ENCODE measurements around the gene POLD1. TPM values are rescaled to one million over a fixed set of nuclear protein-coding genes. Genes with fewer than 3 reads are reported as not detected.

POLD1 gene
- total RNA-seq, 1 experiment from 2014 or later: 31.9 TPM

DNA sequence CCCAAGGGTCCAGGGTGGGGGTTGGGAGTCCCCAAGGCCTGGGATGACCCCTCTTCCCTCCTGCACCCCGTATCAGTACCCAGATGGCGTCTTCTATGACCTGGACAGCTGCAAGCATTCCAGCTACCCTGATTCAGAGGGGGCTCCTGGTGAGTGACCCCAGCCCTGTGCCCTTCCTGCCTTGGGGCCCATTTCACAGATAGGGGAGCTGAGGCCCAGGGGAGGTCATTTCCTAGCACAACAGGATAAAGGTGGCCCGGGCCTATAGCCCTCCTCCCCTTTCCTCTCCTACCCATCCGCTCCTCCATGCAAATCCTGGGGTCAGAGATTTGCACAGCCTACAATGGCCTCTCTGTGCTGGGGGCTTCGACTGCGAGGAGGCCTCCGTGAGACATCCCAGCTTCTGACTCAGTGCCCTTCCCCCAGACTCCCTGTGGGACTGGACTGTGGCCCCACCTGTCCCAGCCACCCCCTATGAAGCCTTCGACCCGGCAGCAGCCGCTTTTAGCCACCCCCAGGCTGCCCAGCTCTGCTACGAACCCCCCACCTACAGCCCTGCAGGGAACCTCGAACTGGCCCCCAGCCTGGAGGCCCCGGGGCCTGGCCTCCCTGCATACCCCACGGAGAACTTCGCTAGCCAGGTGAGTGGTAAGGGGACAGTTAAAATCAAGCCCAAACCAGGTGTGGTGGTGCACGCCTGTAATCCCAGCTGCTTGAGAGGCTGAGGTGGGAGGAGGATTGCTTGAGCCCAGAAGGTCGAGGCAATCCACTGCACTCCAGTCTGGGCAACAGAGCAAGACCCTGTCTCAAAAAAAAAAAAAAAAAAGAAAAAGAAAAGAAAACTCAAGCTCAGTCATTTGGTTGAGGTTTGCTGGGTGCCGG, 38.5 kb downstream of the POLD1 start:
- Mint-ChIP-seq H3K27ac (ENCODE audit: low read depth, unreplicated experiment) (no peak overlapping the region), H3K9me3 (ENCODE audit: unreplicated experiment) (no peaks in the 10 kb centered on the region), H3K4me1 (ENCODE audit: insufficient read depth, unreplicated experiment) (no peaks in the 10 kb centered on the region), H3K27me3 (ENCODE audit: insufficient read depth, unreplicated experiment) (peaks cover 15% of the 10 kb centered on the region), H3K36me3 (ENCODE audit: insufficient read depth, unreplicated experiment) (no peaks in the 10 kb centered on the region), H3K4me3 (ENCODE audit: unreplicated experiment) (no peak overlapping the region)
- ChIA-PET POLR2A (no interaction called here), CTCF (interaction anchor here (0.7 kb wide), 1 partner anchor 55 kb away, joined by 4 read pairs; no protein-coding TSS in a partner anchor)
- no peak for DNase-seq (ENCODE audit: unreplicated experiment)
- BruUV-seq (replicated peaks): no TSS peak
- intact Hi-C loops (cut with micrococcal nuclease): no loop called here
- TF ChIP-seq, protein P1, sequence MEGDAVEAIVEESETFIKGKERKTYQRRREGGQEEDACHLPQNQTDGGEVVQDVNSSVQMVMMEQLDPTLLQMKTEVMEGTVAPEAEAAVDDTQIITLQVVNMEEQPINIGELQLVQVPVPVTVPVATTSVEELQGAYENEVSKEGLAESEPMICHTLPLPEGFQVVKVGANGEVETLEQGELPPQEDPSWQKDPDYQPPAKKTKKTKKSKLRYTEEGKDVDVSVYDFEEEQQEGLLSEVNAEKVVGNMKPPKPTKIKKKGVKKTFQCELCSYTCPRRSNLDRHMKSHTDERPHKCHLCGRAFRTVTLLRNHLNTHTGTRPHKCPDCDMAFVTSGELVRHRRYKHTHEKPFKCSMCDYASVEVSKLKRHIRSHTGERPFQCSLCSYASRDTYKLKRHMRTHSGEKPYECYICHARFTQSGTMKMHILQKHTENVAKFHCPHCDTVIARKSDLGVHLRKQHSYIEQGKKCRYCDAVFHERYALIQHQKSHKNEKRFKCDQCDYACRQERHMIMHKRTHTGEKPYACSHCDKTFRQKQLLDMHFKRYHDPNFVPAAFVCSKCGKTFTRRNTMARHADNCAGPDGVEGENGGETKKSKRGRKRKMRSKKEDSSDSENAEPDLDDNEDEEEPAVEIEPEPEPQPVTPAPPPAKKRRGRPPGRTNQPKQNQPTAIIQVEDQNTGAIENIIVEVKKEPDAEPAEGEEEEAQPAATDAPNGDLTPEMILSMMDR (IDR thresholded peaks at IDR 0.05; ENCODE audit: unreplicated experiment): no peak

DNA sequence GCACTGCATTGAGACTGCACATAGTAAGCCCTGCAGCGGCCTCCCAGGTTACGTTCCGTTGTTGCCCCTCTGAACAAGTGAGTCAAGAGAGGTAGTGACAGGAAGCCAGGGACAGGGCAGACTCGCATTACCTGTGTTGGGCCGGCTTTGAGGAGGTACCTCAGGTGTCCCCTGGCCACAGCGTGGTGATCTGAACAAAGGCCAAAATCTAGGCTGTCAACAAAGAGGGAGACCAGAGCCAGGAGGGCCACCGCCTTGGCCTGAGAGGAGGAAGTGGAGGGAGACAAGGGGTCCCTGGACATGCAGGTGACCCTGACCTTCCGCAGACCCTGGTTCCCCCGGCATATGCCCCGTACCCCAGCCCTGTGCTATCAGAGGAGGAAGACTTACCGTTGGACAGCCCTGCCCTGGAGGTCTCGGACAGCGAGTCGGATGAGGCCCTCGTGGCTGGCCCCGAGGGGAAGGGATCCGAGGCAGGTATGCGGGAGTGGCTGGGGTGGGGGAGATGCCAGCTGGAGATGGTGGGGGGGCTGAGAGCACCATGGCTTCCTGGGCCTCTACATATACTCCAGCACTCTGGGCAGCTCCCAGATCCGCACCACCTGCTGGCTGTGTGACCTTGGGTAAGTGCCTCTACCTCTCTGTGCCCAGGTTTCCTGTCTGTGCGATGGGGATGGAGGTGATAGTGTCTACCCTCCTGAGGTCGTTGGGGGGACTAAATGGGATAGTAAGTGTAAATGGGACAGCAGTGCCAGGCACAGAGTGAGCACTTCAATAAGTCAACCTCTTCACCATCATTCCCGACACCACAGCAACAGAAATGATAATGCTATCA, 39.3 kb downstream of the POLD1 start:
- no peaks in the 10 kb centered on the region for H3K4me1 Mint-ChIP-seq (ENCODE audit: insufficient read depth, unreplicated experiment)
- H3K9me3 Mint-ChIP-seq (ENCODE audit: unreplicated experiment): no peaks in the 10 kb centered on the region
- DNase-seq (ENCODE audit: unreplicated experiment): no peak
- ChIA-PET CTCF (interaction anchor here (0.7 kb wide), 1 partner anchor 54 kb away, joined by 4 read pairs; no protein-coding TSS in a partner anchor), POLR2A (no interaction called here)
- H3K4me3 Mint-ChIP-seq (ENCODE audit: unreplicated experiment): no peak overlapping the region
- peaks cover 15% of the 10 kb centered on the region for H3K27me3 Mint-ChIP-seq (ENCODE audit: insufficient read depth, unreplicated experiment)
- no peaks in the 10 kb centered on the region for H3K36me3 Mint-ChIP-seq (ENCODE audit: insufficient read depth, unreplicated experiment)
- no TSS peak for BruUV-seq (replicated peaks)
- H3K27ac Mint-ChIP-seq (ENCODE audit: low read depth, unreplicated experiment): no peak overlapping the region
- TF ChIP-seq, protein P1 (IDR thresholded peaks at IDR 0.05; ENCODE audit: unreplicated experiment): no peak
- intact Hi-C loops (cut with micrococcal nuclease): no loop called here

DNA sequence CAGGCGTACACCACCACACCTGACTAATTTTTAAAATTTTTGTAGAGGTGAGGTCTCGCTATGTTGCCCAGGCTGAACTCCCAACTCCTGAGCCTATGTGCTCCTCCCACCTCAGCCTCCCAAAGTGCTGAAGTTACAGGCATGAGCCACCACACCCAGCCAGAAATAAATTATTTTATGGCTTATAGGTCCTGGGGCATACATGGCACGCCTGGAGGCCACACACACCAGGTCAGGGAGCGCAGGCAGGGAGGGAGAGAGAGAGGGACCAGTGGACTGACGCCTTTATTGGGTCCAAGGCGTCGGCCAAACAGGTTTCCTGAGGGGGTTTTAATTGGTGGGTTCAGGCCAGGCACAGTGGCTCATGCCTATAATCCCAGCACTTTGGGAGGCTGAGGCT, 41.4 kb downstream of the POLD1 start:
- TF ChIP-seq, protein P1 (IDR thresholded peaks at IDR 0.05; ENCODE audit: unreplicated experiment): no peak

DNA sequence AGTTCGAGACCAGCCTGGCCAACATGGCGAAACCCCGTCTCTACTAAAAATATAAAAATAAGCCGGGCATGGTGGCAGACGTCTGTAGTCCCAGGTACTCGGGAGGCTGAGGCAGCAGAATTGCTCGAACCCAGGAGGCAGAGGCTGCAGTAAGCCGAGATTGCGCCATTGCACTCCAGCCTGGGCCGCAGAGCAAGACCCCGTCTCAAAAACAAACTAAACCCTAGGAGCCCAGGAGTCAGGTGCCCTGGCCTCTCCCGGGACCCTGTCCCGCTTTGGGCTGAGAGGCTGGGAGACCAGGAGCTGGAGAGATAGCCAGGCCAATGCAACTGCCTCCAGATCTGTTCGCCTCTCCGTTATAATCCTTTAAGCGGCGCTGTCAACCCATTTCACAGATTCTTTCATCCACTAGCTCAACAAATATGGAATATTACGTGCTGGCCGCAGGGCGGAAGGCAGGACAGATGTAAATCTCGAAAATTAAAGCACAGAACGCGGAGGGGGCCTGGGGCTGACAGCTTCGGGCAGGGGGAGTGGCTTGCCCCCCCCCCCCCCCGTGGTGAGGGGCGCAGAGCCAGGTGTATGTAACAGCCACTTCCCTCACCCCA, 43.3 kb downstream of the POLD1 start:
- DNase-seq (ENCODE audit: unreplicated experiment): no peak
- intact Hi-C loops (cut with micrococcal nuclease): no loop called here
- CTCF ChIA-PET: interaction anchor here (1.2 kb wide), 1 partner anchor 33 kb away, joined by 4 read pairs; no protein-coding TSS in a partner anchor
- Mint-ChIP-seq H3K4me1 (ENCODE audit: insufficient read depth, unreplicated experiment) (peaks cover 11% of the 10 kb centered on the region), H3K4me3 (ENCODE audit: unreplicated experiment) (no peak overlapping the region), H3K36me3 (ENCODE audit: insufficient read depth, unreplicated experiment) (no peaks in the 10 kb centered on the region), H3K27ac (ENCODE audit: low read depth, unreplicated experiment) (no peak overlapping the region), H3K9me3 (ENCODE audit: unreplicated experiment) (no peaks in the 10 kb centered on the region), H3K27me3 (ENCODE audit: insufficient read depth, unreplicated experiment) (no peaks in the 10 kb centered on the region)
- TF ChIP-seq, protein P1 (IDR thresholded peaks at IDR 0.05; ENCODE audit: unreplicated experiment): no peak
- BruUV-seq (replicated peaks): no TSS peak
- POLR2A ChIA-PET: no interaction called here

More for the DNA sequence above, 41.4 kb downstream of the POLD1 start:
- no TSS peak for BruUV-seq (replicated peaks)
- intact Hi-C loops (cut with micrococcal nuclease): no loop called here
- no peaks in the 10 kb centered on the region for H3K36me3 Mint-ChIP-seq (ENCODE audit: insufficient read depth, unreplicated experiment)
- H3K4me3 Mint-ChIP-seq (ENCODE audit: unreplicated experiment): no peak overlapping the region
- no peaks in the 10 kb centered on the region for H3K4me1 Mint-ChIP-seq (ENCODE audit: insufficient read depth, unreplicated experiment)
- no peaks in the 10 kb centered on the region for H3K27me3 Mint-ChIP-seq (ENCODE audit: insufficient read depth, unreplicated experiment)
- ChIA-PET POLR2A (no interaction called here), CTCF (no interaction called here)
- no peaks in the 10 kb centered on the region for H3K9me3 Mint-ChIP-seq (ENCODE audit: unreplicated experiment)
- H3K27ac Mint-ChIP-seq (ENCODE audit: low read depth, unreplicated experiment): no peak overlapping the region
- no peak for DNase-seq (ENCODE audit: unreplicated experiment)

All from MCF 10A (cell line).